DMS 273 (cell line): ENCODE measurements around the gene CSN1S1.

Experiments
- DNase-seq: peaks from one replicate; lab custom pipeline; 2025; ENCODE audit not compliant: unreplicated experiment; lab: John Stamatoyannopoulos, UW

Gene CSN1S1

DNA sequence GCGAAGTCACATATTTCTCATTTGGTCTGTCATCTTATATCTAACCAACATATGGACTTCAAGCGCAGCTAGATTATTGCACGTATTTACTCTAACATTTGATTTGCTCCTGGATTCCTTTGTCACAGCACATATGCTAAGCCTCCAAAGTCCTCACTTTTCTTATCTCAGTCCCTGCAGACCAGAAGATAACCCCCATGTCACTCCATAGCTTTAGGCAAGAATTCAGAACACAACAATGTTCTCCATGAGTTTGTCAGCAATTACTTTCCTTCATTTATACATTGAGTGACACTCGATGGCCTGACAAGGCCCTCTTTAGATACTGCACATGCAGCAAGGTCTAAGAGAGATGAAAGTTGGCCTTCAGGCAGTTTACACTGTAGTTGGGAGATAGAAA is 60.1 kb downstream of the CSN1S1 start:
- no peak for DNase-seq

DNA sequence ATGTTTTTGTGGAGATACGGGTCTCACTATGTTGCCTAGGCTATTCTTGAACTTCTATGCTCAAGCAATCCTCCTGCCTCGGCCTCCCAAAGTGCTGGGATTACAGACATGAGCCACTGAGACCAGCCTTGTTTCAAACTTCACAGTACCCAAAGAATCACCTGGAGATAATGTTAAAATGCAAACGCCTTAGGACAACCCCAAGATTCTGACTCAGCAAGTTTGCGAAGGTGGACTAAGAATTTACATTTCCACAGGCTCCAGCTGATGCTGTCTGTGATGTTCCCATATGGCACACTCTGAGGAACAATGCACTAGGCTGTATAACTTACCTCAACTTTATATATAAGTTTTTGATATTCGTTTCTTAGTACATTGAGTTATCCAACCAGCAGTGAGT is 63.9 kb downstream of the CSN1S1 start:
- DNase-seq, result no peak

DNA sequence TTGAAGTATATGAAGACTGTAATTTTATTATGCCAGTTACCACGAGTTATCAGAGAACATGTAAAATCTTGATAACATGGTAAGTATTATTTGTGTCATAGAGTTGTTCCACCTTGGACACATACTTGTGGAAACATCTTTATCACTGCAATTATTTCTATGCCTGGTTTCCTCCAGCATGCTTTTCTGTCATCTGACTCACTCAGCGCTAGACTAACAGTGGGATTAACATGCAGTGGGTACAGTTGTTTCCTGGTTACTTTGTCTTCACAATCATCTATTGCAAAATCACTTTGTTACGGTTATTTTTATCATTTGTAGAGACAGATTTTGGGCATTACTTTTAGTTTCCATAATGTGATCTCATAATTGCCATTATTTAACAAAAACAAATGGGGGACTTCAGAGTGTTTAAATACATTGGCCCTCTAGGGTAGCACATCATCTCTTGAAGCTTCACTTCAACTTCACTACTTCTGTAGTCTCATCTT is 64.7 kb downstream of the CSN1S1 start, which contains the start of gene STATH:
STATH (plus strand) TSS at position 441 of the 491 bp plus-strand sequence. CDS start 2,472 bp downstream, outside the sequence.
- DNase-seq, result no peak
